Left ventricle myocardium inferior (tissue), 1 donor: ENCODE results near the gene SCART1. TPM values are rescaled to one million over a fixed set of nuclear protein-coding genes. Genes with fewer than 3 reads are reported as not detected.

Source experiments
- DNase-seq: peaks from one replicate; pipeline ENCODE4 v3.0.0-alpha.2; 2020
- H3K27ac ChIP-seq: fragments of 200-600 bp; replicated peaks from 2 replicates; pipeline ENCODE4 v1.8.0; 2021
- H3K27me3 ChIP-seq: fragments of 200-600 bp; 2 replicates; pipeline ENCODE4 v1.8.0; 2021; ENCODE audit warnings: low read depth
- H3K36me3 ChIP-seq: fragments of 200-600 bp; 2 replicates; pipeline ENCODE4 v1.8.0; 2021
- H3K4me1 ChIP-seq: fragments of 200-600 bp; 2 replicates; pipeline ENCODE4 v1.8.0; 2021
- H3K4me3 ChIP-seq: fragments of 200-600 bp; 2 replicates; pipeline ENCODE4 v1.8.0; 2021; ENCODE audit warnings: mild to moderate bottlenecking, moderate library complexity
- H3K9me3 ChIP-seq: fragments of 200-600 bp; replicated peaks from 2 replicates; pipeline ENCODE4 v1.8.0; 2021
- intact Hi-C: fragments of 100-400 bp; cut with micrococcal nuclease; formaldehyde crosslinking; loops from one replicate; pipeline ENCODE4 v1.11.0; 2022
- total RNA-seq: library from RNA; stranded (reverse); fragmentation: NEBNext Ultra II Directional; extraction: Animal tissue kit (Norgen Biotek cat#: 25700); gene quantifications from one replicate; pipeline ENCODE4 v1.2.1, GENCODE V29; 2021
- TF ChIP-seq, protein P1 (sequence below): fragments of 200-600 bp; IDR thresholded peaks from 2 replicates; pipeline ENCODE4 v1.8.0; 2021; ENCODE audit warnings: antibody characterized with exemption, mild to moderate bottlenecking, borderline replicate concordance
- donor health status: DM: no; HTN: yes; CAD: no; lungs with severe emphysema.

The SCART1 gene
- total RNA-seq, 1 donor from 2014 or later = 0.36 TPM

DNA sequence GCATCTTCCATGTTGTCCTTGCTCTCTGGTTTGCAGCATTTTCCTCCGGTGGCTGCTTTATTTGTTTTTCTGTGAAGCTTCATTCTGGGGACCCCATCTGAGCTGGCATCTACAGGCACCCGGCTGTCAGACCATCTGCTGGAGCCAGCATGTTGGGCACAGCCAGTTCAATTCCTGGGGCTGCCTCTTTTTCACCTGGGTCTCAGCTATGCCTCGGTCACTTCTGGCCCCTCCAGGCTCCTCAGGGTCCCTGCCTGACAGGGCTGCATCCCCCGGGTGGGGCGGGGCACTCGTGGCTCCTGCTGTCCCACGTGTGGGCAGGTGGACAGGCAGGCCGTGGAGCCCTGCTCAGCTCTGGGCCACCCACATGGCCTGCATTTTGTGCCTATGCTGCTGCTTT is 8.1 kb downstream of the SCART1 start:
- Histone ChIP-seq H3K27me3 (peaks cover 23% of the 10 kb centered on the region), H3K4me1 (no peaks in the 10 kb centered on the region), H3K27ac (no peak overlapping the region), H3K9me3 (no peaks in the 10 kb centered on the region), H3K36me3 (no peaks in the 10 kb centered on the region), H3K4me3 (no peak overlapping the region)
- intact Hi-C loops = no loop called here
- TF ChIP-seq, protein P1, sequence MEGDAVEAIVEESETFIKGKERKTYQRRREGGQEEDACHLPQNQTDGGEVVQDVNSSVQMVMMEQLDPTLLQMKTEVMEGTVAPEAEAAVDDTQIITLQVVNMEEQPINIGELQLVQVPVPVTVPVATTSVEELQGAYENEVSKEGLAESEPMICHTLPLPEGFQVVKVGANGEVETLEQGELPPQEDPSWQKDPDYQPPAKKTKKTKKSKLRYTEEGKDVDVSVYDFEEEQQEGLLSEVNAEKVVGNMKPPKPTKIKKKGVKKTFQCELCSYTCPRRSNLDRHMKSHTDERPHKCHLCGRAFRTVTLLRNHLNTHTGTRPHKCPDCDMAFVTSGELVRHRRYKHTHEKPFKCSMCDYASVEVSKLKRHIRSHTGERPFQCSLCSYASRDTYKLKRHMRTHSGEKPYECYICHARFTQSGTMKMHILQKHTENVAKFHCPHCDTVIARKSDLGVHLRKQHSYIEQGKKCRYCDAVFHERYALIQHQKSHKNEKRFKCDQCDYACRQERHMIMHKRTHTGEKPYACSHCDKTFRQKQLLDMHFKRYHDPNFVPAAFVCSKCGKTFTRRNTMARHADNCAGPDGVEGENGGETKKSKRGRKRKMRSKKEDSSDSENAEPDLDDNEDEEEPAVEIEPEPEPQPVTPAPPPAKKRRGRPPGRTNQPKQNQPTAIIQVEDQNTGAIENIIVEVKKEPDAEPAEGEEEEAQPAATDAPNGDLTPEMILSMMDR = no peak
- DNase-seq = no peak

DNA sequence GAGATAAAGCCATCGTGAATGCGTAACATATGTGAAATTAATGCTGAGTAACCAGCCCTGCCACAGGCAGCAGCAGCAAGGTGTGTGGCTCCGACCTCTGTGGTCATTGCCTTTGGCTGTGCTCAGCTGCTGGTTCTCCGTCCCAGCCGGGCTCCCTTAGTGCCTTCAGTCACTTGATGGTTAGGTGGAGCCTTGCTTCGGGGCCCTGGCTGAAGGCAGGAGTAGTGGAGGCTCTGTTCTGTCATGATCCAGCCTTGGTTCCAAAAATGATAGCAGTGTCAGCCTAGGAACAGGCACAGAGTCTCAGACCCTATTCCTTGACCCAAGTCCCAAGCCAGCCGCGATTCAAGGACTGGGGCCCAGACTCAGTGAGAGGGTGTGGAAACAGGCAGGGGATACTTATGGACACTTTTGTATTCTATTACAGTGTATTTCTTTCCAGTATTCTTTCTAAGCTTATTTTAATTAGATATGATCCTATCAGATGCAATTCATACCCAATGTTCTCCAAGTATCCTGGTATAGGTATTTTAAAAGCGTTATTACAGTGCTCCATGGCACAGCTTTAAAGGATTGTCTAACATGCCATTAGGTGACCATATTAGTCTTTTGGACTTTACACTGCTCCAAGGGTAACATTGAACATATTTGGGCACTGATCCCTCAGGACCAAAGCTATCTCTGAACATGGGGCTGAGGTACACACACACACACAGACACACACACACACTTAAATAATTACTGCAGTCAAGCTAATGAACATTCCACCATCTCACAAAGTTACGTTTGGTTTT is 9.0 kb downstream of the SCART1 start:
- intact Hi-C loops = no loop called here
- peaks cover 23% of the 10 kb centered on the region for H3K27me3 ChIP-seq
- H3K4me3 ChIP-seq = no peak overlapping the region
- TF ChIP-seq, protein P1 = no peak
- no peak for DNase-seq
- H3K9me3 ChIP-seq = no peaks in the 10 kb centered on the region
- no peaks in the 10 kb centered on the region for H3K36me3 ChIP-seq
- no peak overlapping the region for H3K27ac ChIP-seq
- no peaks in the 10 kb centered on the region for H3K4me1 ChIP-seq

DNA sequence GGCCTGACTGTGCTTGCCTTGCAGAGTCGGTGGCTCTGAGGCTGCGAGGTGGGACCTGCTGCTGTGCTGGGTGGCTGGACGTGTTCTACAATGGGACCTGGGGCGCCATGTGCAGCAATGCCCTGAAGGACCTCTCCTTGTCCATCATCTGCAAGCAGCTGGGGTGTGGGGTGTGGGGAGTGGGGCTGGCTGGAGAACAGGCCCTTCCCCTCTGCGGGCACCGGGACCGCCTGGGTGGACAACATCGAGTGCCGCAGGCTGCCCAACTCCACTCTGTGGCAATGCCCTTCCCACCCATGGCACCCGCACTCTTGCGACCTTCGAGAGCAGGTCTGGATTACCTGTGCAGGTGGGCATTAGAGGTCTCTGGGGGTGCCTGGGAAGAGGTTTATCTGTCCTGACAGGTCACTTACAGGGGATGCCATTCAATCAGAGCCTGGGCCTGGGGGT is 10.9 kb downstream of the SCART1 start:
- intact Hi-C loops = no loop called here
- Histone ChIP-seq H3K4me1 (no peaks in the 10 kb centered on the region), H3K27me3 (peaks cover 19% of the 10 kb centered on the region), H3K9me3 (no peaks in the 10 kb centered on the region), H3K36me3 (peaks cover 3% of the 10 kb centered on the region), H3K4me3 (no peak overlapping the region), H3K27ac (no peak overlapping the region)
- DNase-seq = peak; percentile 6
- TF ChIP-seq, protein P1 = no peak

DNA sequence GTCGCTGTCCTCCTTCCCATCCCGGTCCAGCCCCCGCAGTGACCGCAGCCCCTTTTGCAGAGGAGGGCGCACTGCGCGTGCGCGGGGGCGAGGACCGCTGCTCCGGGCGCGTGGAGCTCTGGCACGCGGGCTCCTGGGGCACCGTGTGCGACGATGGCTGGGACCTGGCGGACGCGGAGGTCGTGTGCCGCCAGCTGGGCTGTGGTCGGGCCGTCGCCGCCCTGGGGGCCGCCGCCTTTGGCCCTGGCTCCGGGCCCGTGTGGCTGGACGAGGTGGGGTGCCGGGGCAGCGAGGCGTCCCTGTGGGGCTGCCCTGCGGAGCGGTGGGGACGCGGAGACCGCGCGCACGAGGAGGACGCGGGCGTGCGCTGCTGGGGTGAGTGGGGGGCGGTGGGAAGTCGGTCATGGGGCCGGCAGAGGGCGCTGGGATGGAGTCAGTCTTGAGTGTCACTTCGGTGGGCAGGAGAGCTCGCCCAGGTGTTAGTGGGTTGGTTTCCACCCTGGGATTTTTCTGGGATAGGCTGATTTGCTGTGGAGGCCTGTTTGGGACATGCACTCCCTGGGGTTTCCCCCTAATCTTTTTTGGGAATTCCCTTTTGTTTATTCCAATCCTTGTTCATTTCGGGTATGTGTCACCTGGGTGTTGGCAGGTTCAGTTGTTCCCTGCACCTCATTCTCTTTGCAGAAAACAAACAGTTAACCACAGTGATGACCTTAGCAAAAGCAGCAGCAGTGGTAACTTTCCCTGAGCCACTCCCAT is 11.6 kb downstream of the SCART1 start:
- no peak overlapping the region for H3K27ac ChIP-seq
- DNase-seq = no peak
- intact Hi-C loops = no loop called here
- peaks cover 3% of the 10 kb centered on the region for H3K36me3 ChIP-seq
- no peak overlapping the region for H3K4me3 ChIP-seq
- no peaks in the 10 kb centered on the region for H3K4me1 ChIP-seq
- no peaks in the 10 kb centered on the region for H3K9me3 ChIP-seq
- peaks cover 15% of the 10 kb centered on the region for H3K27me3 ChIP-seq
- TF ChIP-seq, protein P1 = no peak

DNA sequence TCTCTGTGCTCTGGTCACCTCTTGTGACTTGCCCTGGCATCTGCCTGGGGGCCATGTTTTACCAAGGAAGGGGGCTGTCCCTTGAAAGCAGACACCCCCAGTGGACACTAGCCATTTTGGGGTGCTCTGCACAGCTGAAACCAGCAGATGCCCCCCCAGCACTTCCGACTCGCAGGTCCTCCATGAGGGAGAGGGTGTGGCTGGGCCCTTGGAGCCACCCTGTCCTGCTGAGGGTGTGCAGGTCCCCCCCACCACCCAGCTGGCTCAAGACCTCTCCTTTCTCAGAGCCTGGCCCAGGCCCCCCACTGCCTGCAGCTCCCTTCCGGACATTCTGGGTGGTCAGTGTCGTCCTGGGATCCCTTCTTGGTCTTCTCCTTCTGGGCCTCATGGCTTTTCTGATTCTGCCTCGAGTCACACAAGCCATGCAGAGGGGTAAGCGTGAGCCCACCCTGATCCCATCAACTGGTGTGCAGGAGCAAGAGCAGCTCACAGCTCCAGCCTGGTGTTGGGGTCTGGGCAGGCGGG is 12.3 kb downstream of the SCART1 start:
- Histone ChIP-seq H3K4me3 (no peak overlapping the region), H3K27ac (no peak overlapping the region), H3K27me3 (peaks cover 15% of the 10 kb centered on the region), H3K36me3 (peaks cover 9% of the 10 kb centered on the region), H3K4me1 (no peaks in the 10 kb centered on the region), H3K9me3 (no peaks in the 10 kb centered on the region)
- TF ChIP-seq, protein P1 = no peak
- DNase-seq = no peak
- intact Hi-C loops = no loop called here
